GM19035 (cell line): ENCODE measurements around the gene DCAF11.

Experiments used
- ATAC-seq: cut with Tn5 transposase; IDR thresholded peaks from one replicate; pipeline ENCODE4 v1.9.1; 2021; ENCODE audit not compliant: unreplicated experiment

DCAF11 gene

GRCh38 chr14:24137529-24138395 is 23.2 kb downstream of the DCAF11 start:
- no peak for ATAC-seq

GRCh38 chr14:24138396-24139271 is 24.1 kb downstream of the DCAF11 start:
- ATAC-seq = no peak

- no peak for ATAC-seq
These were observed 24.8 kb downstream of the DCAF11 start for GRCh38 chr14:24139272-24139934.

DNA sequence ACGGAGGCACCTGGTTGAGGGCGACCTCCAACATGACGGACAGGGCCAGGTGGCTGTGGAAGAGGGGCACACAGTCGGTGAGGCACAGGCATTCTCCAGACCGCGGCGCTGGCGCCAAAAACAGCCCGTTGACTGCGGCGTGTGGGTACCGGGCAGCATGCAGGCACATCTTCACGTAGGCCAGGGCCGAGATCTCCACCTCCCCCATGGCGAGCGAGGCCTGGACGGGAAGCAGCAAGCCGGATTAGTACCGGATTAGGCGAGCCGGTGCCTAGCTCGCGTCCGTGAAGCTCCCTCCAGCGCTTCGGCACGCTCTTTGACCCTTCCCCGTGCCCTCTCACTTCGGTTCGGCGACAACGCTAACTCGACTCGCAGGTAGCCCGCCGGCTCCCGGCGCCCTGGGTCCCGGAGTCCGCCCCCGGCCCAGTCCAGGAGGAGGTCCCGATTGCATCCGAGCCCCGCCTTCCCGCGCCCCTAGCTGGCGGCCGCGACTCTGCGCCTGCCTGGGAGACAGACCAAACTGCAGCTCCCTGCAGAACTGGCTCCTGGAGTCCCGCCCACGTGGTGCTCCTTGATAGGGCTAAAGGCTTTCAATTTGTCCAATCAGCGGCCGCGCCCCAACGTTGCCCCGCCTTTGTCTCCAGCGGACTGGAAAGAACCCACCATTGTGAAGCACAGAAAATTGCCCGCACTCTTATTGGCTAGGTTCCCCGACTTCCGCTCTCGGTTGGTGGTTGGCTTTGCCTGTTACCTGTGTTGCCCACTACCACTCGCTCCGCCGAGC is 26.7 kb downstream of the DCAF11 start, which contains the start of gene EMC9:
Gene EMC9 (minus strand): TSS at position 495 of the 784 bp plus-strand sequence. CDS start 287 bp downstream, at position 208.
- ATAC-seq = peak; percentile 83

GRCh38 chr14:24143511-24143910 is 28.9 kb downstream of the DCAF11 start:
- no peak for ATAC-seq

DNA sequence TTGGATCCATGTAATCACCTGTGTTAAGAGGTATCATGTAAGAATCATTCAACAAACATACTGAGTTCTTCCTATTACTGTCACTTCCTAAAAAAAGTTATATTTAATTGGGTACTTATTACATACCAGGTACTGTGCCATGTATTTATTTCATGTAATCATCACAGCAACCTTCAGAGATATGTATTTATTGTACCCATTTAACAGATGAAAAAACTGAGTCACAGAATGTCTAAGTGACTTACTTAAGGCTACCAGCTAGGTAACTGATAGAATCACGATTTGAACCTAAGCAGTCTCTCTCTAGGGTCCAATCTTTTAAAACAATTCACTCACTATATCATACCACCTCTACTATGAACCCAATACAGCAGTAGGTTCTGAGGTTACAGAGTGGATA is 29.9 kb downstream of the DCAF11 start:
- no peak for ATAC-seq

GRCh38 chr14:24145219-24145618 is 30.6 kb downstream of the DCAF11 start:
- no peak for ATAC-seq

DNA sequence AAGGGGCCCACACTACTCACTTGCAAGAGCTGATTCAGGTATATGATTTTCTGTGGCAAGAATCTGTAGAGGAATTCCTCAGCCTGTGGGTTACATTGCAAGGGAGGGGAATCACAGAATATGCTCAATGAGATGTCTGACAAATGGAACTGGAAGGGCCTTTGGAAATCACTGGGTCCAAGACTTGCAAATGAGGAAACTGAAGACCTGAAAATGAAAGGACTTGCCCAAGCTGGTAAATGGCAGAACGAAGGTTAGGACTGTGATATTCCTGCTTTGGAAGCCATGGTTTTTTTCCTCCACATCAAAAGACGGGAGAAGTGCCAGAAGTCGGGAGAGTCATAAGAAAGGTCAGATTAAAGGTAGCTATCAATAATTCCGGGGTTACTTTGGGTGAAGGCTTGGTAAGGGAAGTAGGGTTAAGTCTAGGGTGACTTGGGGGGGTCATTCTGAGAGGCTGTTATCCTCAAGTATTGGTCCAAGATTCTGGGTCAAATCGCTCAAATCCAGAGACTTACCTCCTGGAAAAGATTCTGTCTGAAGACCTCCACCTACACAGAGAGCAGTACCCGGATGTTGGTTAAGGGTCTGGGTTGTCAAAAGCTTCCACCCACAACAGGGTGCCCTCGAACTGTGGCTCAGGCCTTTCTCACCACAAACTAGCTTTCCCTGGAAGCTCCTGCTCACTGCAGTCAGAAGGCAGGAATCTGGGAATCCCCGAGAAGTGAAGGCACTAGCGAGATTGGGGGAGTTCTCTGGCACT is 31.3 kb downstream of the DCAF11 start:
- no peak for ATAC-seq

GRCh38 chr14:24146453-24146977 is 31.9 kb downstream of the DCAF11 start, which contains the start of gene PSME2:
PSME2 (minus strand) TSS chr14:24146610; CDS start chr14:24146581, 29 bp downstream.
- ATAC-seq = peak; percentile 61

DNA sequence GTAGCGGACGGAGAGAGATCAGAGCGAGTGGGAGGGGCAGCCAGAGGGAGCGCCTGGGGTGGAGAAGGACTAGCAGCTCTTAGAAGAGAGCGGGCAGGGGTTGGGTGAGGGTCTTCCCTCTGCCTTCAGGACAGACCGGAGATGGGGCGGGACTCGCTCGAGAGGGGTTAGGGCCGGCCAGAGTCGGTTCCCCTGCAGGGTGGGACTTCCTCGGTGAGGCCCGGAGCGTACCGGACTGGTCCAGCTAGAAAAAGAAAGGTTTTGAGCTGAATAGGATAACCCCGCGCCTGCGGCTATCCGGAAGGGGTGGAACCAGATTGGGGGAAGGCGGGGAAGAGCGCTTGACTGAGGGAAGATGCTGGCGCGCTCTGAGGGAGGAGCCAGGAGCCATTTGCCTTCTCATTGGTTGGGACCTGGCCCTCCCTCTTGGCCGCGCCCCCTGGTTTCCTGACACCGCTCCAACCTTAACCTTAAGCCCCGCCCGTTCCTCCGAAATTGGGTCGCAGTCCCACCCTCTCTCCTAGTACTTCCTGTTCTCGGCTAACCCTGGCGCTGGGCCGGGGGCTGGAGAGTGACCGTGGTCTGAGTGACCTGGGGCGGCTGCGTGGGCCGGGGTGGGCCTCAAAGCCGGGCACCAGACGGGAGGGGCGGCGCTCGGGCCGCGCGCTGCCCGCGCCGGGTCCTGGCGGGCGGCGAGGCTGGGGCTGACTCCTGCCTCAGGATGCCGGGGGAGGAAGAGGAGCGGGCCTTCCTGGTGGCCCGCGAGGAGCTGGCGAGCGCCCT is 32.6 kb downstream of the DCAF11 start, which contains the start of gene RNF31:
Gene RNF31 (plus strand): TSS at position 521 of the 783 bp plus-strand sequence. CDS start 201 bp downstream, at position 722.
- ATAC-seq = peak; percentile 79

DNA sequence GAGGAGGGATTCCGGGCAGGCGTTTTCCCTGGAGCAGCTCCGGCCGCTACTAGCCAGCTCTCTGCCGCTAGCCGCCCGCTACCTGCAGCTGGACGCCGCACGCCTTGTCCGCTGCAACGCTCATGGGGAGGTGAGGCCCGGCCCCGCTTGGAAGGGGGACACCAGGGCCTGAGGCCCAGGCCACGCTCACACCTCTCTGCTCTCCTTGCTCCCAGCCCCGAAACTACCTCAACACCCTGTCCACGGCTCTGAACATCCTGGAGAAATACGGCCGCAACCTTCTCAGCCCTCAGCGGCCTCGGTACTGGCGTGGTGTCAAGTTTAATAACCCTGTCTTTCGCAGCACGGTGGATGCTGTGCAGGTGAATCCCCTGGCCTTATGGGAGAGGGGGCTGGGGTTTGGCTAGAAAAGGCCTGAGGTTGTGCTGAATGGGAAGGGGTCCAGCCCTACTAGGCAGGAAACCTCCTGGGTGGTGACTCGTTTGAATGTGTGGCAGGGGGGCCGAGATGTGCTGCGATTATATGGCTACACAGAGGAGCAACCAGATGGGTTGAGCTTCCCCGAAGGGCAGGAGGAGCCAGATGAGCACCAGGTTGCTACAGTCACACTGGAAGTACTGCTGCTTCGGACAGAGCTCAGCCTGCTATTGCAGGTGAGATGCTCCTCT is 33.3 kb downstream of the DCAF11 start:
- ATAC-seq = no peak

- no peak for ATAC-seq
These were observed 34.9 kb downstream of the DCAF11 start for GRCh38 chr14:24149302-24149969.

DNA sequence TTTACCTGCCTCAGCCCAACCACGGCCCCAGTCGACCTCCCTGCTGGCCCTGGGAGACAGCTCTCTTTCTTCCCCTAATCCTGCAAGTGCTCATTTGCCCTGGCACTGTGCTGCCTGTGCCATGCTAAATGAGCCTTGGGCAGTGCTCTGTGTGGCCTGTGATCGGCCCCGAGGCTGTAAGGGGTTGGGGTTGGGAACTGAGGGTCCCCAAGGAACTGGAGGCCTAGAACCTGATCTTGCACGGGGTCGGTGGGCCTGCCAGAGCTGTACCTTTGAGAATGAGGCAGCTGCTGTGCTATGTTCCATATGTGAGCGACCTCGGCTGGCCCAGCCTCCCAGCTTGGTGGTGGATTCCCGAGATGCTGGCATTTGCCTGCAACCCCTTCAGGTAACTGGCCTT is 35.5 kb downstream of the DCAF11 start:
- ATAC-seq = no peak

GRCh38 chr14:24150567-24150966 is 36.0 kb downstream of the DCAF11 start:
- ATAC-seq = no peak

- ATAC-seq = no peak
These were observed 36.4 kb downstream of the DCAF11 start for GRCh38 chr14:24150993-24151392.

- ATAC-seq = no peak
These were observed 37.0 kb downstream of the DCAF11 start for GRCh38 chr14:24151404-24152080.

DNA sequence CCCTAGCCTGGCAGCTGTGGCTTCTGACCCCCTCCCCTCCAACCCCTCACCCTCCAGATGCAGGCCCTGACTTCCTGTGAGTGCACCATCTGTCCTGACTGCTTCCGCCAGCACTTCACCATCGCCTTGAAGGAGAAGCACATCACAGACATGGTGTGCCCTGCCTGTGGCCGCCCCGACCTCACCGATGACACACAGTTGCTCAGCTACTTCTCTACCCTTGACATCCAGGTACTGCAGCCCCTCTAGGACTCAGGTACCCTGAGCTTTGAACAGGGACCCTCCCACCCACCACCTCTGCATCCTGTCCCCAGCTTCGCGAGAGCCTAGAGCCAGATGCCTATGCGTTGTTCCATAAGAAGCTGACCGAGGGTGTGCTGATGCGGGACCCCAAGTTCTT is 40.5 kb downstream of the DCAF11 start:
- no peak for ATAC-seq
